ENCODE results near the gene PPIL3. TPM values are rescaled to one million over a fixed set of nuclear protein-coding genes. Genes with fewer than 3 reads are reported as not detected.

Gene PPIL3
- total RNA-seq, 1 experiment from 2014 or later: 12.2 TPM

DNA sequence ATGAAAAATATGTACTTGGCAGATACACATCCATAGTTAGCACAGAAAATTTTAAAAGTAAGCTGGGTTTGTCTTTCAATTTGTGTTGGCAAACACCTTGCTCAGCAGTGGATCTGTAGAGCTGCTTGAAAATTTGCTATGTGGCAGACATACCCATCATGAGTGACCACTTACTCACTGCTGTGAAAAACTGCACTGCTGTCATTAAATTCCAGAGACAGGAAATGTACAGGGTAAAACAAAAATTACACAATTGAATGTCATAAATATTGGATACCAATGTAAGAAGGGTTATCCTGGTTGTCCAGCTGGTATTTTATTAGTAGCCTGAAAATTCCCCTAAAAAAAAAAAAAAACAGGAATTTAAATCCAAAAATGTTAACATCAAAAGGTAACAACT, 24.8 kb upstream of the PPIL3 start:
- no peak overlapping the region for H3K27ac ChIP-seq (ENCODE audit: low read length)
- ATAC-seq (no peak), DNase-seq (ENCODE audit: low read depth, low spot score) (no peak)
- CTCF ChIA-PET: interaction anchor here (0.7 kb wide), 1 partner anchor 197 kb away, joined by 7 read pairs; no protein-coding TSS in a partner anchor
- in situ Hi-C loops (cut with HindIII; ENCODE audit: low pct_unique_long_range_greater_than_20kb, low sequenced_read_pairs): no loop called here
- H3K27me3 ChIP-seq (ENCODE audit: control insufficient read depth, insufficient read depth, low read length): no peaks in the 10 kb centered on the region
- TF ChIP-seq TCF7L2 (IDR thresholded peaks at IDR 0.05; ENCODE audit: low read depth, low read length) (no peak), SIN3A (IDR thresholded peaks at IDR 0.05; ENCODE audit: borderline replicate concordance, insufficient read depth, low read depth, low read length) (no peak), POLR2AphosphoS5 (IDR thresholded peaks at IDR 0.05; ENCODE audit: low read depth, low read length) (no peak)
- TF ChIP-seq, protein P1, sequence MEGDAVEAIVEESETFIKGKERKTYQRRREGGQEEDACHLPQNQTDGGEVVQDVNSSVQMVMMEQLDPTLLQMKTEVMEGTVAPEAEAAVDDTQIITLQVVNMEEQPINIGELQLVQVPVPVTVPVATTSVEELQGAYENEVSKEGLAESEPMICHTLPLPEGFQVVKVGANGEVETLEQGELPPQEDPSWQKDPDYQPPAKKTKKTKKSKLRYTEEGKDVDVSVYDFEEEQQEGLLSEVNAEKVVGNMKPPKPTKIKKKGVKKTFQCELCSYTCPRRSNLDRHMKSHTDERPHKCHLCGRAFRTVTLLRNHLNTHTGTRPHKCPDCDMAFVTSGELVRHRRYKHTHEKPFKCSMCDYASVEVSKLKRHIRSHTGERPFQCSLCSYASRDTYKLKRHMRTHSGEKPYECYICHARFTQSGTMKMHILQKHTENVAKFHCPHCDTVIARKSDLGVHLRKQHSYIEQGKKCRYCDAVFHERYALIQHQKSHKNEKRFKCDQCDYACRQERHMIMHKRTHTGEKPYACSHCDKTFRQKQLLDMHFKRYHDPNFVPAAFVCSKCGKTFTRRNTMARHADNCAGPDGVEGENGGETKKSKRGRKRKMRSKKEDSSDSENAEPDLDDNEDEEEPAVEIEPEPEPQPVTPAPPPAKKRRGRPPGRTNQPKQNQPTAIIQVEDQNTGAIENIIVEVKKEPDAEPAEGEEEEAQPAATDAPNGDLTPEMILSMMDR (IDR thresholded peaks at IDR 0.05): no peak
- TF ChIP-seq, protein P2, sequence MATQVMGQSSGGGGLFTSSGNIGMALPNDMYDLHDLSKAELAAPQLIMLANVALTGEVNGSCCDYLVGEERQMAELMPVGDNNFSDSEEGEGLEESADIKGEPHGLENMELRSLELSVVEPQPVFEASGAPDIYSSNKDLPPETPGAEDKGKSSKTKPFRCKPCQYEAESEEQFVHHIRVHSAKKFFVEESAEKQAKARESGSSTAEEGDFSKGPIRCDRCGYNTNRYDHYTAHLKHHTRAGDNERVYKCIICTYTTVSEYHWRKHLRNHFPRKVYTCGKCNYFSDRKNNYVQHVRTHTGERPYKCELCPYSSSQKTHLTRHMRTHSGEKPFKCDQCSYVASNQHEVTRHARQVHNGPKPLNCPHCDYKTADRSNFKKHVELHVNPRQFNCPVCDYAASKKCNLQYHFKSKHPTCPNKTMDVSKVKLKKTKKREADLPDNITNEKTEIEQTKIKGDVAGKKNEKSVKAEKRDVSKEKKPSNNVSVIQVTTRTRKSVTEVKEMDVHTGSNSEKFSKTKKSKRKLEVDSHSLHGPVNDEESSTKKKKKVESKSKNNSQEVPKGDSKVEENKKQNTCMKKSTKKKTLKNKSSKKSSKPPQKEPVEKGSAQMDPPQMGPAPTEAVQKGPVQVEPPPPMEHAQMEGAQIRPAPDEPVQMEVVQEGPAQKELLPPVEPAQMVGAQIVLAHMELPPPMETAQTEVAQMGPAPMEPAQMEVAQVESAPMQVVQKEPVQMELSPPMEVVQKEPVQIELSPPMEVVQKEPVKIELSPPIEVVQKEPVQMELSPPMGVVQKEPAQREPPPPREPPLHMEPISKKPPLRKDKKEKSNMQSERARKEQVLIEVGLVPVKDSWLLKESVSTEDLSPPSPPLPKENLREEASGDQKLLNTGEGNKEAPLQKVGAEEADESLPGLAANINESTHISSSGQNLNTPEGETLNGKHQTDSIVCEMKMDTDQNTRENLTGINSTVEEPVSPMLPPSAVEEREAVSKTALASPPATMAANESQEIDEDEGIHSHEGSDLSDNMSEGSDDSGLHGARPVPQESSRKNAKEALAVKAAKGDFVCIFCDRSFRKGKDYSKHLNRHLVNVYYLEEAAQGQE (IDR thresholded peaks at IDR 0.05; ENCODE audit: insufficient read depth in 1 of 2, low read depth in 2 of 2, low read length in 1 of 2): no peak
- BruUV-seq (replicated peaks): no TSS peak
- no peaks in the 10 kb centered on the region for H3K9me3 ChIP-seq (ENCODE audit: control insufficient read depth, insufficient read depth, low read depth, low read length)
- H3K4me1 ChIP-seq (ENCODE audit: control insufficient read depth, insufficient read depth, low read length): no peaks in the 10 kb centered on the region
- intact Hi-C loops (cut with micrococcal nuclease; ENCODE audit: unreplicated experiment): no loop called here
- H3K36me3 ChIP-seq (ENCODE audit: control insufficient read depth, insufficient read depth, low read length): peaks cover 39% of the 10 kb centered on the region
- POLR2A ChIA-PET: no interaction called here
- H3K4me3 ChIP-seq (ENCODE audit: low read depth in 2 of 2, low read length in 2 of 2): no peak overlapping the region

DNA sequence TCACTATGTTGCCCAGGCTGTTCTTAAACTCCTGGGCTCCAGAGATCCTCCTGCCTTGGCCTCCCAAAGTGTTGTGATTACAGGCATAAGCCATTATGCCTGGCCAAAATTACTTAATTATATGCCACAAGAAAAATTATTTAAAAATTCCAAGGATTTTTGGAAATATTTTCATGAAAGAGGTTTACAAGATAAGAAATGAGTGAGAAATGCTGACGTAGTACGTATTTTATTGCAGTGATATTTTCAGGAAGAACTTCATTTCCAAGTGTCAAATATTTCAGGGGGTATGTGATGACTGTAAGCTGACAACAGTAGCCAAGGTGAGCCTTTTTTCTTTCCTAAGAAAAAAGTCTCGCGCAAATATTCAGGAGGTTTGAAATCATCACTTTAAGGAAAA, 21.1 kb upstream of the PPIL3 start:
- no TSS peak for BruUV-seq (replicated peaks)
- DNase-seq (ENCODE audit: low read depth, low spot score) (no peak), ATAC-seq (no peak)
- intact Hi-C loops (cut with micrococcal nuclease; ENCODE audit: unreplicated experiment) (loop anchor here (5.0 kb wide), 1 partner anchor 157 kb away; no protein-coding TSS in a partner anchor), in situ Hi-C loops (cut with HindIII; ENCODE audit: low pct_unique_long_range_greater_than_20kb, low sequenced_read_pairs) (no loop called here)
- ChIA-PET POLR2A (interaction anchor here (0.6 kb wide), 1 partner anchor 269 kb away, joined by 3 read pairs; no protein-coding TSS in a partner anchor), CTCF (no interaction called here)
- H3K36me3 ChIP-seq (ENCODE audit: control insufficient read depth, insufficient read depth, low read length): peaks cover 30% of the 10 kb centered on the region
- no peak overlapping the region for H3K4me3 ChIP-seq (ENCODE audit: low read depth in 2 of 2, low read length in 2 of 2)
- H3K27me3 ChIP-seq (ENCODE audit: control insufficient read depth, insufficient read depth, low read length): no peaks in the 10 kb centered on the region
- no peaks in the 10 kb centered on the region for H3K4me1 ChIP-seq (ENCODE audit: control insufficient read depth, insufficient read depth, low read length)
- H3K27ac ChIP-seq (ENCODE audit: low read length): no peak overlapping the region
- no peak for TF ChIP-seq SIN3A (IDR thresholded peaks at IDR 0.05; ENCODE audit: borderline replicate concordance, insufficient read depth, low read depth, low read length)
- TF ChIP-seq, protein P1 (IDR thresholded peaks at IDR 0.05): no peak
- TF ChIP-seq, protein P2 (IDR thresholded peaks at IDR 0.05; ENCODE audit: insufficient read depth in 1 of 2, low read depth in 2 of 2, low read length in 1 of 2): no peak
- TF ChIP-seq POLR2AphosphoS5 (IDR thresholded peaks at IDR 0.05; ENCODE audit: low read depth, low read length): no peak
- TF ChIP-seq TCF7L2 (IDR thresholded peaks at IDR 0.05; ENCODE audit: low read depth, low read length): no peak
- no peaks in the 10 kb centered on the region for H3K9me3 ChIP-seq (ENCODE audit: control insufficient read depth, insufficient read depth, low read depth, low read length)
